DOHH2 (cell line): Measurements from ENCODE around the gene HOXB7.

ENCODE experiments used
- H3F3A ChIP-seq: fragments of 200-600 bp; sonication (generic), shearing (Covaris generic); 2 replicates; pipeline ENCODE4 v1.6.0; 2016; ENCODE audit warnings: antibody characterized with exemption, mild to moderate bottlenecking; ENCODE audit not compliant: control insufficient read depth, insufficient read depth
- H3K27ac ChIP-seq: fragments of 200-600 bp; sonication (generic); 2 replicates; pipeline ENCODE4 v1.5.1; 2014; ENCODE audit warnings: low read depth, mild to moderate bottlenecking, low read length, moderate library complexity
- H3K27me3 ChIP-seq: fragments of 200-600 bp; sonication (generic); 2 replicates; pipeline ENCODE4 v1.6.1; 2014; ENCODE audit warnings: mild to moderate bottlenecking, low read length, mixed read lengths; ENCODE audit not compliant: control insufficient read depth
- H3K36me3 ChIP-seq: fragments of 200-600 bp; sonication (generic); 2 replicates; pipeline ENCODE4 v1.6.1; 2014; ENCODE audit warnings: mild to moderate bottlenecking, low read length, moderate library complexity, mixed read lengths; ENCODE audit not compliant: control insufficient read depth
- H3K4me1 ChIP-seq: fragments of 200-600 bp; sonication (generic); 2 replicates; pipeline ENCODE4 v1.6.1; 2014; ENCODE audit warnings: mild to moderate bottlenecking, low read length, mixed read lengths; ENCODE audit not compliant: control insufficient read depth
- H3K4me2 ChIP-seq: fragments of 200-600 bp; sonication (generic); 2 replicates; pipeline ENCODE4 v1.6.0; 2014; ENCODE audit warnings: mild to moderate bottlenecking, low read length, moderate library complexity
- H3K4me3 ChIP-seq: fragments of 200-600 bp; sonication (generic); 2 replicates; pipeline ENCODE4 v1.5.1; 2014; ENCODE audit warnings: mild to moderate bottlenecking, low read length, mixed read lengths
- H3K79me2 ChIP-seq: fragments of 200-600 bp; sonication (generic); 2 replicates; pipeline ENCODE4 v1.6.1; 2014; ENCODE audit warnings: mild to moderate bottlenecking, low read length, mixed read lengths; ENCODE audit not compliant: control insufficient read depth
- H3K9me2 ChIP-seq: fragments of 200-600 bp; sonication (generic); replicated peaks from 2 replicates; pipeline ENCODE4 v1.6.1; 2014; ENCODE audit warnings: mild to moderate bottlenecking, low read length, mixed read lengths; ENCODE audit not compliant: control insufficient read depth
- H3K9me3 ChIP-seq: fragments of 200-600 bp; sonication (generic); 2 replicates; pipeline ENCODE4 v1.6.1; 2014; ENCODE audit warnings: antibody characterized with exemption, low read length, mixed read lengths; ENCODE audit not compliant: control insufficient read depth, insufficient read depth
- H4K20me1 ChIP-seq: fragments of 200-600 bp; sonication (generic); 2 replicates; pipeline ENCODE4 v1.6.0; 2014; ENCODE audit warnings: low read depth, mild to moderate bottlenecking, antibody characterized with exemption, low read length, moderate library complexity; ENCODE audit not compliant: control insufficient read depth, insufficient read depth
- CTCF ChIP-seq: fragments of 200-600 bp; sonication (generic); IDR thresholded peaks from one replicate; pipeline ENCODE4 v1.5.1; 2014; ENCODE audit warnings: antibody characterized with exemption, mild to moderate bottlenecking, low read depth, low read length; ENCODE audit not compliant: poor library complexity, severe bottlenecking
- EZH2phosphoT487 ChIP-seq: fragments of 200-600 bp; sonication (generic); IDR thresholded peaks from 2 replicates; pipeline ENCODE4 v1.6.1; 2017; ENCODE audit warnings: borderline replicate concordance, mild to moderate bottlenecking, antibody characterized with exemption, low read length, moderate library complexity, mixed read lengths

Gene HOXB7

DNA sequence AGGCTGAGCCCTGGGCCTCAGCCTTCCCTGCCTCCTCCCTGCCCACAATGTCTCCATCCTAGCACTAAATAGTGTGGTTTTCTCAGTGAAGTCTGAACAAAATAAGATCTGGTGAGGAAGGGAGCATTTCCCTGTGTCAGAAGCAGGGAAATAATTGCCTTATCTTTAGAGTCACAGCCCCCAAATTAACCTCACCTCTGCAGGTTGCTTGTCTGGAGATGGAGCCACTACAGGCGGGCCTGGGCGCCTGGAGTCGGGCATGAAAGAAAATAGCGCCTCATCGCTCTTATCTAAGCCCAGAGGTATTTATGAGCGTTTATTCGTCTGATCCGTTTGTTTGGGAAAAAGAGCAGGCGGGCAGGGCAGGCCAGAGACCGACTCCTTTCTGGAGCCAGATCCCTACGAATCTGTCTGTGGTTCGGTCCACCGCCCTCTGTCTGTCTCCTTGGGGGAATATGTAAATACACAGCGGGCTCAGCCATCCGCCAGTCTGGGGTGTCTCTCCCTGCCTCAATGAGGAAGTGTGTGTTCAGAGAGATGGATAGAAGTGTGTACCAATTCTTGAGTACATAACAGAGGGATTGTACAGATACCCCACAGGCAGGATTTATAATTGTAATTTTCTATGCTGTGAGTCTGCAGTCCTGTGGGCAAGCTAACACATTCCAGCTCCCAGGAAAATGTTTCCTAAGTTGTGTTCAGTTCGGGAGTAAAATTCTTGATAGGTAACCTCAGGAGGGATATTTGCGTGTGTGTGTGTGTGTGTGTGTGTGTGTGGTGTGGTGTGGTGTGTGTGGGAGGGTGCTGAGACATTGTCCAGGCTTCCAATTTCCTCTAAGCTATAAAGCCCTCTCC, 10.3 kb downstream of the HOXB7 start:
- no peak overlapping the region for H3K27ac ChIP-seq
- H3K9me3 ChIP-seq = no peaks in the 10 kb centered on the region
- peaks cover 3% of the 10 kb centered on the region; the same call in 1 of the 2 replicates for H4K20me1 ChIP-seq
- no peaks in the 10 kb centered on the region for H3K9me2 ChIP-seq
- no peak overlapping the region for H3K4me2 ChIP-seq
- H3K36me3 ChIP-seq = no peaks in the 10 kb centered on the region
- no peak for TF ChIP-seq EZH2phosphoT487
- no peak for TF ChIP-seq CTCF
- no peak overlapping the region for H3K4me3 ChIP-seq
- no peaks in the 10 kb centered on the region for H3F3A ChIP-seq
- peaks cover 83% of the 10 kb centered on the region for H3K27me3 ChIP-seq
- no peaks in the 10 kb centered on the region for H3K79me2 ChIP-seq
- H3K4me1 ChIP-seq = peaks cover 4% of the 10 kb centered on the region; the same call in 1 of the 2 replicates

DNA sequence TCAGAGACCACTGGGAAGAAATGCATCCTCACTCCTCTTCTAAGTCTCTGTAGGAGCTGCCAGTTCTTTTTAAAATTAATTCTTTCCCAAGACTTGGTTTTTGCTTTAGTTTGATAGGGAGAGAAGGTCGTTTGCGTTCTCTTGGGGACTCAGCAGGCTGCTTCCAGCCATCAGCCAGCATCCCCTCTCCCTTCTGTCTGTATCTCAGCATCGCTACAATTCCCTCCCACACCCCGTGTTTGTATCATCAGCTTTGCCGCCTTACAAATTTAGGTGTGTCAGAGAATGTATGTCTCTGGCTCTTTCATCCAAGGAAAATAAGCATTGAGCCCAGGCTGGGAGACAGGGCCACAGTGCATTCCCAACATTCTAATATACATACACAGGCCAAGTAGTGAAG, 11.5 kb downstream of the HOXB7 start:
- Histone ChIP-seq H3K79me2 (no peaks in the 10 kb centered on the region), H4K20me1 (peaks cover 3% of the 10 kb centered on the region; the same call in 1 of the 2 replicates), H3K4me1 (peaks cover 4% of the 10 kb centered on the region; the same call in 1 of the 2 replicates), H3K9me3 (no peaks in the 10 kb centered on the region), H3K27me3 (peaks cover 86% of the 10 kb centered on the region), H3K9me2 (no peaks in the 10 kb centered on the region), H3K36me3 (no peaks in the 10 kb centered on the region), H3K4me2 (no peak overlapping the region), H3K27ac (no peak overlapping the region), H3K4me3 (no peak overlapping the region), H3F3A (no peaks in the 10 kb centered on the region)
- TF ChIP-seq EZH2phosphoT487 = no peak
- no peak for TF ChIP-seq CTCF

DNA sequence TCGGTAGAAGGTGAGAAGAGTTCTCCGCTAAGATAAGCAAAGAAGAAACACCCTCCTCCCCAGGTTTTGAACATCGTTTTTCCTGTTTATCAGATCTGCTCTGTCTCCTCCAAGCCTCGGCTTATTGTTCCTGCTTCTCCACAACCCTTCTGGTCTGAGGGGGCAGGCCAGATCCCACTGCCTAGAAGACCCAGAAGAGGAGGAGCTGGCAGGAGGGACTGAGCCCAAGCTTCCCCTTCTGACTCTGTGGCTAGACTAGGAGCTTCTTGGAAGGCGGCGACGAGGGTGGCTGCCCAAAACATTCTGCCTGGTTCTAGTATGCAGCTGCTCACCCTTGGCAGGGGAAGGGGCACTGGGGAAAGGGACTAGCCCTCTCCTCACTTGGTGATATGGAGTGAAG, 12.1 kb downstream of the HOXB7 start:
- Histone ChIP-seq H3K36me3 (no peaks in the 10 kb centered on the region), H3F3A (no peaks in the 10 kb centered on the region), H3K27ac (no peak overlapping the region), H3K4me1 (peaks cover 4% of the 10 kb centered on the region; the same call in 1 of the 2 replicates), H3K27me3 (peaks cover 80% of the 10 kb centered on the region), H3K9me2 (no peaks in the 10 kb centered on the region), H3K4me3 (no peak overlapping the region), H4K20me1 (peaks cover 3% of the 10 kb centered on the region; the same call in 1 of the 2 replicates), H3K9me3 (no peaks in the 10 kb centered on the region), H3K79me2 (no peaks in the 10 kb centered on the region), H3K4me2 (no peak overlapping the region)
- TF ChIP-seq EZH2phosphoT487 (no peak), CTCF (no peak)
